GM12878 (cell line): ENCODE measurements around the gene PIR. TPM values are rescaled to one million over a fixed set of nuclear protein-coding genes. Genes with fewer than 3 reads are reported as not detected.

Experiments used
- ATAC-seq: fragments of 200-7000 bp; cut with Tn5 transposase; 3 replicates; pipeline ENCODE4 v1.9.1; 2020; ENCODE audit warnings: mild to moderate bottlenecking, moderate library complexity
- BruUV-seq: library from RNA; stranded (reverse); fragments of 400-500 nt; replicated peaks from 2 replicates; lab custom pipeline; 2021; lab: Mats Ljungman, UMichigan
- CTCF ChIA-PET: fragments of 300-600 bp; sonication (Branson Sonifier 250); formaldehyde crosslinking; extraction: SDS; loops from one replicate; lab custom pipeline; 2021; ENCODE audit warnings: inconsistent platforms; lab: Yijun Ruan, JAX
- POLR2A ChIA-PET: fragments of 350-600 bp; formaldehyde crosslinking; extraction: SDS; loops from one replicate; lab custom pipeline; 2021; ENCODE audit warnings: inconsistent platforms; lab: Charles Lee
- RAD21 ChIA-PET: fragments of 300-600 bp; sonication (Branson Sonifier 250); formaldehyde crosslinking; loops from one replicate; lab custom pipeline; 2023; ENCODE audit warnings: antibody characterized with exemption; ENCODE audit not compliant: unreplicated experiment; lab: Charles Lee
- SMC1A ChIA-PET: fragments of 300-600 bp; sonication (Branson Sonifier 250); formaldehyde crosslinking; loops from one replicate; lab custom pipeline; 2023; ENCODE audit not compliant: unreplicated experiment, uncharacterized antibody; lab: Charles Lee
- DNase-seq: peaks from one replicate; pipeline ENCODE4 v3.0.0-alpha.2; 2011; ENCODE audit warnings: low read depth, low spot score
- FAIRE-seq: peaks from 3 replicates; lab custom pipeline; 2011; peaks lifted over from hg19 to GRCh38; lab: Jason Lieb, UNC
- H2AFZ ChIP-seq: 2 replicates; pipeline ENCODE4 v1.6.0; 2011; ENCODE audit warnings: low read depth, low read length, control low read depth; ENCODE audit not compliant: control insufficient read depth
- H3K27ac ChIP-seq: 2 replicates; pipeline ENCODE4 v1.5.1; 2011; ENCODE audit warnings: control low read depth; ENCODE audit not compliant: control insufficient read depth, insufficient read depth
- H3K27me3 ChIP-seq, 2 experiments: replicated peaks in 1 of 2; 2 replicates each; pipeline versions ENCODE4 v1.6.0 to v1.6.1; 2011; ENCODE audit warnings: low read length in 1 of 2; ENCODE audit not compliant: control insufficient read depth in 2 of 2, insufficient read depth in 2 of 2
- H3K36me3 ChIP-seq, 2 experiments: 2 replicates each; pipeline ENCODE4 v1.5.1; 2011; ENCODE audit warnings: low read length in 1 of 2; ENCODE audit not compliant: control insufficient read depth in 2 of 2, insufficient read depth in 2 of 2
- H3K4me1 ChIP-seq: 2 replicates; pipeline ENCODE4 v1.6.1; 2011; ENCODE audit warnings: mild to moderate bottlenecking, low read length, moderate library complexity, mixed read lengths; ENCODE audit not compliant: control insufficient read depth, insufficient read depth
- H3K4me2 ChIP-seq: 2 replicates; pipeline ENCODE4 v1.6.0; 2011; ENCODE audit warnings: control low read depth; ENCODE audit not compliant: control insufficient read depth, insufficient read depth
- H3K4me3 ChIP-seq: fragments of 200-600 bp; sonication (generic); 2 replicates; pipeline ENCODE4 v1.5.1; 2016
- H3K79me2 ChIP-seq: 2 replicates; pipeline ENCODE4 v1.6.0; 2011; ENCODE audit warnings: low read length; ENCODE audit not compliant: control insufficient read depth, insufficient read depth
- H3K9ac ChIP-seq: 2 replicates; pipeline ENCODE4 v1.8.0; 2011; ENCODE audit warnings: low read length, control low read depth, mixed read lengths; ENCODE audit not compliant: control insufficient read depth, insufficient read depth
- H3K9me3 ChIP-seq: replicated peaks from 3 replicates; pipeline ENCODE4 v1.5.1; 2011; ENCODE audit warnings: mild to moderate bottlenecking, low read length; ENCODE audit not compliant: control insufficient read depth, insufficient read depth
- H4K20me1 ChIP-seq: 2 replicates; pipeline ENCODE4 v1.6.0; 2011; ENCODE audit not compliant: control insufficient read depth, insufficient read depth
- BCLAF1 ChIP-seq: fragments of 450-650 bp; IDR thresholded peaks from 2 replicates; pipeline ENCODE4 v1.6.1; 2017; ENCODE audit warnings: antibody characterized with exemption, mild to moderate bottlenecking, moderate library complexity
- CBX3 ChIP-seq: fragments of 200-600 bp; sonication (generic); IDR thresholded peaks from 2 replicates; pipeline ENCODE4 v1.6.1; 2016; ENCODE audit warnings: low read depth, borderline replicate concordance
- CBX5 ChIP-seq: sonication (generic); IDR thresholded peaks from 2 replicates; pipeline ENCODE4 v1.6.1; 2016; ENCODE audit warnings: low read depth, moderate library complexity, mild to moderate bottlenecking, inconsistent platforms
- NFYA ChIP-seq: IDR thresholded peaks from 2 replicates; pipeline ENCODE4 v1.6.1; 2011; ENCODE audit warnings: low read depth, mild to moderate bottlenecking, low read length, improper control_type of control experiment, borderline replicate concordance
- PAX5 ChIP-seq: IDR thresholded peaks from 2 replicates; pipeline ENCODE4 v1.6.1; 2011; ENCODE audit warnings: low read depth, low read length, borderline replicate concordance
- RELA ChIP-seq: fragments of 450-650 bp; IDR thresholded peaks from 2 replicates; pipeline ENCODE4 v1.8.0; 2014; ENCODE audit warnings: borderline replicate concordance; ENCODE audit not compliant: partially characterized antibody
- REST ChIP-seq: IDR thresholded peaks from 2 replicates; pipeline ENCODE4 v1.6.1; 2012; ENCODE audit warnings: mild to moderate bottlenecking, low read depth, low read length
- SMC3 ChIP-seq: IDR thresholded peaks from 2 replicates; pipeline ENCODE4 v1.6.1; 2011; ENCODE audit warnings: low read length, improper control_type of control experiment, borderline replicate concordance
- SP1 ChIP-seq: IDR thresholded peaks from one replicate; pipeline ENCODE4 v1.6.1; 2011; ENCODE audit warnings: low read depth, low read length
- SPI1 ChIP-seq: IDR thresholded peaks from 2 replicates; pipeline ENCODE4 v1.6.1; 2011; ENCODE audit warnings: low read depth, mild to moderate bottlenecking, low read length, moderate library complexity, borderline replicate concordance; ENCODE audit not compliant: insufficient read depth
- SRF ChIP-seq, 2 experiments: IDR thresholded peaks; 2 replicates each; pipeline ENCODE4 v1.6.1; 2011; ENCODE audit warnings: low read depth in 2 of 2, low read length in 2 of 2, mild to moderate bottlenecking in 1 of 2, moderate library complexity in 1 of 2
- WRNIP1 ChIP-seq: IDR thresholded peaks from 2 replicates; pipeline ENCODE4 v1.6.1; 2011; ENCODE audit warnings: low read depth, low read length, improper control_type of control experiment, borderline replicate concordance
- WGBS: methylation state at CpG from one replicate; pipeline ENCODE4 v1.1.6; 2016; ENCODE audit warnings: low lambda C conversion rate; ENCODE audit not compliant: insufficient replicate concordance, insufficient coverage; ENCODE audit errors: missing lambda C conversion rate; 5-methylcytosine and 5-hydroxymethylcytosine counted together
- in situ Hi-C: fragments of 300-500 bp; cut with MboI; formaldehyde crosslinking; loops from 9 replicates; pipeline ENCODE4 v1.14.3; 2018; ENCODE audit warnings: mixed read lengths
- intact Hi-C: fragments of 100-400 bp; cut with micrococcal nuclease; formaldehyde crosslinking; loops from one replicate; pipeline ENCODE4 v1.14.2; 2022; ENCODE audit not compliant: unreplicated experiment
- polyA plus RNA-seq, 11 experiments: library from polyadenylated mRNA; depleted of rRNA in 4 of 11; unstranded in 6 of 11; stranded (reverse) in 5 of 11; fragments of >200 nt; fragmentation: Nextera tagmentation in 4 of 11; fragmentation: Illumina TruSeq in 1 of 11; extraction: Ambion mirVana in 4 of 11; extraction: Trizol in 1 of 11; gene quantifications; 1 replicate in 1 of 11; 2 replicates in 10 of 11; pipeline versions ENCODE4 v1.2.1 to v1.2.3, GENCODE V29; 2011 to 2016; ENCODE audit warnings: inconsistent platforms in 2 of 11, missing spikeins in 2 of 11, low read depth in 1 of 11
- total RNA-seq, 4 experiments: library from RNA; depleted of rRNA in 3 of 4; stranded (reverse); fragments of >200 nt in 3 of 4; fragmentation: Illumina TruSeq in 1 of 4; extraction: Trizol in 1 of 4; gene quantifications; 2 replicates each; pipeline versions ENCODE4 v1.2.1 to v1.2.3, GENCODE V29; 2013 to 2021

Gene PIR
- total and polyA plus RNA-seq, 10 of the 15 experiments (the other 5 are each of a cell fraction or from before 2014, with no cell fraction given), result 3.8 to 16.5 (median 7.3) TPM

- H3K27ac ChIP-seq, result no peak overlapping the region
- H4K20me1 ChIP-seq, result no peaks in the 10 kb centered on the region
- WGBS, result 38% methylated on average over 6 of the region's 6 CpGs
- no peak overlapping the region for H2AFZ ChIP-seq
- no peaks in the 10 kb centered on the region for H3K79me2 ChIP-seq
- no peak for ATAC-seq
- H3K4me3 ChIP-seq, result no peak overlapping the region
- no peaks in the 10 kb centered on the region for H3K36me3 ChIP-seq
- H3K4me2 ChIP-seq, result no peak overlapping the region
- no peaks in the 10 kb centered on the region; a peak in 1 of 4 replicates for H3K27me3 ChIP-seq
- TF ChIP-seq RELA (no peak), CBX5 (no peak), PAX5 (no peak), SRF (IDR thresholded peaks at IDR 0.05; ENCODE audit: low read depth in 2 of 2, low read length in 2 of 2) (no peak), SMC3 (no peak), CBX3 (no peak), NFYA (no peak), SPI1 (no peak), BCLAF1 (no peak), WRNIP1 (no peak), REST (no peak), SP1 (no peak)
- H3K9me3 ChIP-seq, result peaks cover 3% of the 10 kb centered on the region; the same call in 2 of the 3 replicates
- in situ Hi-C loops, result no loop called here
- FAIRE-seq, result no peak
- SMC1A ChIA-PET, result no interaction called here
- intact Hi-C loops, result no loop called here
- no peaks in the 10 kb centered on the region for H3K4me1 ChIP-seq
- no TSS peak for BruUV-seq
- RAD21 ChIA-PET, result no interaction called here
- POLR2A ChIA-PET, result no interaction called here
- no peak overlapping the region for H3K9ac ChIP-seq
- CTCF ChIA-PET, result no interaction called here
- DNase-seq, result no peak
Observed at GRCh38 chrX:15418041-15418706, 75.0 kb downstream of the PIR start.
